Esophagus muscularis mucosa (tissue), 4 donors: ENCODE results near the gene PRKCD. TPM values are rescaled to one million over a fixed set of nuclear protein-coding genes. Genes with fewer than 3 reads are reported as not detected.

Experiments used
- DNase-seq: peaks from one replicate; pipeline ENCODE4 v3.0.0-alpha.2; 2017; ENCODE audit errors: extremely low spot score
- H3K27ac ChIP-seq, 4 donors: fragments of 200-600 bp; sonication (generic); replicated peaks in 1 of 4; 1 replicate in 3 of 4; 2 replicates in 1 of 4; pipeline ENCODE4 v1.5.1; 2016 to 2019; ENCODE audit warnings: mild to moderate bottlenecking in 1 of 4
- H3K27me3 ChIP-seq, 4 donors: fragments of 200-600 bp; sonication (generic); one replicate each; pipeline versions ENCODE4 v1.5.1 to v1.6.0; 2016 to 2019
- H3K36me3 ChIP-seq, 4 donors: fragments of 200-600 bp; sonication (generic); one replicate each; pipeline ENCODE4 v1.5.1; 2016 to 2019
- H3K4me1 ChIP-seq, 4 donors: fragments of 200-600 bp; sonication (generic); one replicate each; pipeline ENCODE4 v1.5.1; 2016 to 2019
- H3K4me3 ChIP-seq, 4 donors: fragments of 200-600 bp; sonication (generic); 1 replicate in 2 of 4; 2 replicates in 2 of 4; pipeline ENCODE4 v1.5.1; 2016 to 2019; ENCODE audit warnings: mild to moderate bottlenecking in 4 of 4, moderate library complexity in 1 of 4
- H3K9me3 ChIP-seq, 4 donors: fragments of 200-600 bp; sonication (generic); 1 replicate in 3 of 4; 2 replicates in 1 of 4; pipeline ENCODE4 v1.5.1; 2016 to 2019
- EP300 ChIP-seq: sonication (generic); formaldehyde crosslinking; IDR thresholded peaks from one replicate; pipeline ENCODE4 v1.6.1; 2017; ENCODE audit warnings: antibody characterized with exemption
- POLR2A ChIP-seq: fragments of 450-650 bp; IDR thresholded peaks from one replicate; pipeline ENCODE4 v1.6.1; 2017; ENCODE audit warnings: antibody characterized with exemption, moderate library complexity, mild to moderate bottlenecking, low read depth
- POLR2AphosphoS5 ChIP-seq, 2 donors: sonication (generic); formaldehyde crosslinking; IDR thresholded peaks; one replicate each; pipeline ENCODE4 v1.6.1; 2017; ENCODE audit warnings: antibody characterized with exemption in 2 of 2
- WGBS: methylation state at CpG from one replicate; pipeline ENCODE4 v1.1.5; 2018; 5-methylcytosine and 5-hydroxymethylcytosine counted together
- intact Hi-C: fragments of 100-400 bp; cut with DNase I; formaldehyde crosslinking; loops from one replicate; pipeline ENCODE4 v1.15.1; 2023
- total RNA-seq, 4 donors: library from RNA; depleted of rRNA; stranded (reverse); fragments of >200 nt; gene quantifications; one replicate each; pipeline versions ENCODE4 v1.1.0 to v1.2.1, GENCODE V29; 2016
- TF ChIP-seq, protein P1 (sequence below), 3 experiments: fragments of 200-600 bp in 2 of 3; fragments of 450-650 bp in 1 of 3; sonication (generic) in 2 of 3; IDR thresholded peaks; one replicate each; pipeline ENCODE4 v1.5.1; 2017 to 2019; ENCODE audit warnings: antibody characterized with exemption in 3 of 3, mild to moderate bottlenecking in 2 of 3, moderate library complexity in 1 of 3

Gene PRKCD
- total RNA-seq, 4 donors from 2014 or later: 7.0 to 16.7 (median 12.4) TPM

- intact Hi-C loops: no loop called here
- 81% methylated on average over 9 of the region's 9 CpGs for WGBS
- DNase-seq: no peak
- Histone ChIP-seq H3K4me1 (peaks cover 0 to 40% (median 23%) of the 10 kb centered on the region in 4 donors), H3K27ac (no peak overlapping the region), H3K27me3 (no peaks in the 10 kb centered on the region), H3K9me3 (no peaks in the 10 kb centered on the region), H3K36me3 (peaks cover 4 to 33% (median 29%) of the 10 kb centered on the region in 4 donors), H3K4me3 (no peak overlapping the region)
- no peak for TF ChIP-seq POLR2AphosphoS5 (IDR thresholded peaks at IDR 0.05)
- TF ChIP-seq, protein P1, sequence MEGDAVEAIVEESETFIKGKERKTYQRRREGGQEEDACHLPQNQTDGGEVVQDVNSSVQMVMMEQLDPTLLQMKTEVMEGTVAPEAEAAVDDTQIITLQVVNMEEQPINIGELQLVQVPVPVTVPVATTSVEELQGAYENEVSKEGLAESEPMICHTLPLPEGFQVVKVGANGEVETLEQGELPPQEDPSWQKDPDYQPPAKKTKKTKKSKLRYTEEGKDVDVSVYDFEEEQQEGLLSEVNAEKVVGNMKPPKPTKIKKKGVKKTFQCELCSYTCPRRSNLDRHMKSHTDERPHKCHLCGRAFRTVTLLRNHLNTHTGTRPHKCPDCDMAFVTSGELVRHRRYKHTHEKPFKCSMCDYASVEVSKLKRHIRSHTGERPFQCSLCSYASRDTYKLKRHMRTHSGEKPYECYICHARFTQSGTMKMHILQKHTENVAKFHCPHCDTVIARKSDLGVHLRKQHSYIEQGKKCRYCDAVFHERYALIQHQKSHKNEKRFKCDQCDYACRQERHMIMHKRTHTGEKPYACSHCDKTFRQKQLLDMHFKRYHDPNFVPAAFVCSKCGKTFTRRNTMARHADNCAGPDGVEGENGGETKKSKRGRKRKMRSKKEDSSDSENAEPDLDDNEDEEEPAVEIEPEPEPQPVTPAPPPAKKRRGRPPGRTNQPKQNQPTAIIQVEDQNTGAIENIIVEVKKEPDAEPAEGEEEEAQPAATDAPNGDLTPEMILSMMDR (IDR thresholded peaks at IDR 0.05): no peak
- TF ChIP-seq POLR2A: no peak
- TF ChIP-seq EP300: no peak
These were observed 13.6 kb downstream of the PRKCD start for GRCh38 chr3:53174346-53175250.

DNA sequence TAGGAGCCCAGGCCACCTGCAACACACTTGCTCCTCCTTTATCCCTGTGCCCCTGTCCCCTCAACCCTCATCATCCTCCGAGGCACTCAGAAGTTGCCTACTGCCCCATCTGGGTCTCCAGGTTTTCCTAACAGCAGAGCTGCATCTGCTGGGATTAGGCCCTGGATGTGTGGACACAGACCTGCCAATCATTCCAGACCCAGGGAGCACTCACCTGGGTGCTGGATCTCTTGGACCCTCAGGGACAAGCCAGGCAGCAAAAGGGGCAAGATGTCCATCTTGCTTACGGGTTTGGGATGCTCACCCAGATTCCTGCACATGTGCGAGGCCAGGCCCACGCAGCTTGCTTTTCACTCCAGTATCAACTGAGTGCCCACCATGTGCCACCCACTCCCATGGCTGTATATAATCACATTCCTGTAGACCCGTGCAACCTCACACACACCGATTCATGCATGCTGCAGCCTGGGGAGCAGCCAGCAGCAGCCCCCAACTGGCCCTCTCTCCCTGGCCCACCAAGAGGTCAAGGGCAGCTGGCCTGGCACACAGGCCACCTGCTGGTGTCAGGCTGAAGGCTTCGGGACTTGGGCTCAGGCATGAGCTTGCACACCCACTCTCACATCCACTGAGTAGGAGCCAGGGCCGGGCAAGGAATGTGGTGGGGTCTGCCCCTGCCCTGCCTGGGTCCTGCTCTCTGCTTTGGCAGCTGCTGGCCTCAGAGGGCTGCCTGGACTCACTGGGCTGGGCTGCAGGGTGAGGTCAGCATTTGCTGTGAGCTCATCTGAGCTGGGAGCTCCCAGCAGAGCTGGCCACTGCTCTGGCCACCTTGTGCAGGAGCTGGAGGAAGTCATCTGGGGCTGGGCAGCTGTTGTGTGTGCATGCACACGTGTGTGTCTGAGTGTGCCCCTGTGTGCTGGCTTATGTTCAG lies 14.9 kb downstream of the PRKCD start:
- WGBS: 76% methylated on average over 5 of the region's 9 CpGs
- H3K4me3 ChIP-seq: no peak overlapping the region
- no peak for DNase-seq
- H3K4me1 ChIP-seq: peaks cover 0 to 27% (median 14%) of the 10 kb centered on the region in 4 donors
- H3K9me3 ChIP-seq: no peaks in the 10 kb centered on the region
- no peak overlapping the region for H3K27ac ChIP-seq
- intact Hi-C loops: no loop called here
- TF ChIP-seq POLR2AphosphoS5 (IDR thresholded peaks at IDR 0.05) (no peak), POLR2A (no peak), EP300 (no peak)
- TF ChIP-seq, protein P1 (IDR thresholded peaks at IDR 0.05): no peak
- H3K27me3 ChIP-seq: no peaks in the 10 kb centered on the region
- H3K36me3 ChIP-seq: peaks cover 4 to 46% (median 42%) of the 10 kb centered on the region in 4 donors

DNA sequence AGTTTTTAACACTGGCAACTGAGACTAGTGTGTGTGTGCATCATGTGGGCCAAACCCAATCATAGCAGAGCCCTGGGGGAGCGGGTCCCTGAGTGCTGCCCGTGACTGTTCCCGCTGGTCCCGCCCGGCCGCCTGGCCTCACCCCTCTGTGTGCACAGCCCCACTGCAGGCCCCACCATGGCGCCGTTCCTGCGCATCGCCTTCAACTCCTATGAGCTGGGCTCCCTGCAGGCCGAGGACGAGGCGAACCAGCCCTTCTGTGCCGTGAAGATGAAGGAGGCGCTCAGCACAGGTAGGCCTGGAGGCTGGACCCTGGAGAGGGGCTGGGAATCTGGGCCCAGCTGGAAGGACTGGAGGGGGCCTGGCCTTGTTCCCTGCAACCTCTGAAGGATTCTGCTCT lies 17.2 kb downstream of the PRKCD start:
- peaks cover 0 to 10% (median 0%) of the 10 kb centered on the region in 4 donors for H3K4me1 ChIP-seq
- WGBS: no CpG with 5 or more reads among the region's 15 CpGs
- peaks cover 7 to 70% (median 62%) of the 10 kb centered on the region in 4 donors for H3K36me3 ChIP-seq
- no peak for TF ChIP-seq EP300
- no peak for TF ChIP-seq POLR2A
- TF ChIP-seq POLR2AphosphoS5 (IDR thresholded peaks at IDR 0.05): no peak
- TF ChIP-seq, protein P1 (IDR thresholded peaks at IDR 0.05): no peak
- DNase-seq: no peak
- H3K9me3 ChIP-seq: no peaks in the 10 kb centered on the region
- H3K27ac ChIP-seq: no peak overlapping the region
- H3K27me3 ChIP-seq: no peaks in the 10 kb centered on the region
- intact Hi-C loops: no loop called here
- no peak overlapping the region for H3K4me3 ChIP-seq

- WGBS: 98% methylated on average over 13 of the region's 20 CpGs
- no peak for DNase-seq
- H3K4me3 ChIP-seq: no peak overlapping the region
- intact Hi-C loops: no loop called here
- peaks cover 0 to 10% (median 0%) of the 10 kb centered on the region in 4 donors for H3K4me1 ChIP-seq
- no peak overlapping the region for H3K27ac ChIP-seq
- TF ChIP-seq POLR2A (no peak), EP300 (no peak), POLR2AphosphoS5 (IDR thresholded peaks at IDR 0.05) (no peak)
- TF ChIP-seq, protein P1 (IDR thresholded peaks at IDR 0.05): no peak
- peaks cover 13 to 70% (median 65%) of the 10 kb centered on the region in 4 donors for H3K36me3 ChIP-seq
- H3K27me3 ChIP-seq: no peaks in the 10 kb centered on the region
- H3K9me3 ChIP-seq: no peaks in the 10 kb centered on the region
These were observed 18.6 kb downstream of the PRKCD start for GRCh38 chr3:53179580-53179979.
